Fibroblast of the aortic adventitia (primary cell): ENCODE results near the gene GPATCH4. TPM values are rescaled to one million over a fixed set of nuclear protein-coding genes. Genes with fewer than 3 reads are reported as not detected.

Experiments
- DNase-seq: peaks from one replicate; pipeline ENCODE4 v3.0.0-alpha.2; 2010; ENCODE audit warnings: low read depth
- H3K4me3 ChIP-seq: 2 replicates; pipeline ENCODE4 v1.5.1; 2011; ENCODE audit warnings: low read depth, mild to moderate bottlenecking, control low read depth, low read length, moderate library complexity
- total RNA-seq: library from RNA; depleted of rRNA; stranded (reverse); fragments of >200 nt; gene quantifications from 2 replicates; pipeline ENCODE4 v1.2.3, GENCODE V29; 2012; ENCODE audit warnings: low replicate concordance
- TF ChIP-seq, protein P1 (sequence below): IDR thresholded peaks from 2 replicates; pipeline ENCODE4 v1.5.1; 2011; ENCODE audit warnings: mild to moderate bottlenecking, low read length, control low read depth, inconsistent platforms; ENCODE audit not compliant: insufficient read depth

The GPATCH4 gene
- total RNA-seq, 1 donor: 18.9 TPM

DNA sequence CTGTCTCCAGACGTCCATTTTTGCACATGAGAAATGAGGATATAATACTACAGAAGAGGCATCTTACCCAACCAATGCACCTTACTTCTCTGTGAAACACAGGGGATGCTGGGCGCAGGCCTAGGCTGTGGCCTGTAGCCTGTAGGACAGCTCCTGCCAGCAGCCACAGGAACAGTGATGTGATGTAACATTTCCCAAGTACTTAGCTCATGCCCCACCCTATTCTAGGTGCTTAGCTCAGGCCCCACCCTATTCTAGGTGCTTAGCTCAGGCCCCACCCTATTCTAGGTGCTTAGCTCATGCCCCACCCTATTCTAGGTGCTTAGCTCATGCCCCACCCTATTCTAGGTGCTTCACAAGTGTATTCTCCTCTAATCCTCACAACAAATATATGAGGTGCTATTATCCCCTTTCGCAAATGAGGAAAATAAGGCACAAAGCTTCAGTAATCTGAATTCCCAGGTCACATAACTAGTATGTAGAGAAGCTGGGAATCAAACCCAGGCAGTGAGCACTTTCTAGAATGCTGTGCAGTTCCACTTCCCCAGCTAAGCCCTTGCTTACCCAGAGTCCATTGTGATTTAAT lies 14.3 kb downstream of the GPATCH4 start:
- H3K4me3 ChIP-seq: no peak overlapping the region
- no peak for DNase-seq
- TF ChIP-seq, protein P1, sequence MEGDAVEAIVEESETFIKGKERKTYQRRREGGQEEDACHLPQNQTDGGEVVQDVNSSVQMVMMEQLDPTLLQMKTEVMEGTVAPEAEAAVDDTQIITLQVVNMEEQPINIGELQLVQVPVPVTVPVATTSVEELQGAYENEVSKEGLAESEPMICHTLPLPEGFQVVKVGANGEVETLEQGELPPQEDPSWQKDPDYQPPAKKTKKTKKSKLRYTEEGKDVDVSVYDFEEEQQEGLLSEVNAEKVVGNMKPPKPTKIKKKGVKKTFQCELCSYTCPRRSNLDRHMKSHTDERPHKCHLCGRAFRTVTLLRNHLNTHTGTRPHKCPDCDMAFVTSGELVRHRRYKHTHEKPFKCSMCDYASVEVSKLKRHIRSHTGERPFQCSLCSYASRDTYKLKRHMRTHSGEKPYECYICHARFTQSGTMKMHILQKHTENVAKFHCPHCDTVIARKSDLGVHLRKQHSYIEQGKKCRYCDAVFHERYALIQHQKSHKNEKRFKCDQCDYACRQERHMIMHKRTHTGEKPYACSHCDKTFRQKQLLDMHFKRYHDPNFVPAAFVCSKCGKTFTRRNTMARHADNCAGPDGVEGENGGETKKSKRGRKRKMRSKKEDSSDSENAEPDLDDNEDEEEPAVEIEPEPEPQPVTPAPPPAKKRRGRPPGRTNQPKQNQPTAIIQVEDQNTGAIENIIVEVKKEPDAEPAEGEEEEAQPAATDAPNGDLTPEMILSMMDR: no peak

DNA sequence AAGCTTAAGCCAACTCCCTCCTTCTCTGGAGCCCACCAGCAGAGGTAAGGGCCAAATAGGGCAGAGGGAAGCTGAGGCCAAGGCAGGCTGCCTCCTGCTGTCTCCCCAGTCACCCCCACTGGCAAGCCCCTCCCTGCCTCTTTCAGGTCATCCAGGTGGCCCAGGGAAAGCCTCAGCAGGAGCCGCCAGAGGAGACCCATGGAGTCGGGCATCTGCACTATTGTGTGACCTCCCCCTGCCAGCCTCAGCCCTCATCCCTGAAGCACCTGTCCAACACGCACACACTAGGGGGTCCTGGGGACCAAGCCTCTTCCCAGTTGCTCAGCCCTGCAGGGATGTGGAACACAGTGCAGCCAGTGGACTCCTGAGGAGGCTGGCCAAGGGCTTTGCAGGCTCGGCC lies 15.0 kb downstream of the GPATCH4 start:
- no peak for DNase-seq
- H3K4me3 ChIP-seq: no peak overlapping the region
- TF ChIP-seq, protein P1: no peak

DNA sequence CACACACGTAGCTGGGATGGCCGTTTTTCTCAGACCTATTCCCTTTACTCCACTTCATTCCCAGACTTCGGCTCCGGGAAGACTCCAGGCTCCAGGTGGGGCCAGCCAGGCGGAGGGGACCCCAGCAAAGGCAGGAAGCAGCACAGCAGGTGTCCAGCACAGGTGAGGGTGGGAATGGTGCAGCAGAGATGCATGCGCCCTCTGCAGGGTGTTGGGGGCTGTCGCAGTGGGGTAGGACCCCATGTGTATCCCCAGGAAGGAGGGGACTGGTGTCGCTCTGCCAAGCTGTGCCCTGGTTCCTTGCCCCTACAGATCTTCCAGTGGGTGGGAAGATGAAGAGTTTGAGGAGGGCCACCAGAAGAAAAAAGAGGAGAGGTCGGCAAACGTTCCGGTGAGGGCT lies 16.5 kb downstream of the GPATCH4 start:
- no peak for DNase-seq
- no peak overlapping the region for H3K4me3 ChIP-seq
- TF ChIP-seq, protein P1: no peak

DNA sequence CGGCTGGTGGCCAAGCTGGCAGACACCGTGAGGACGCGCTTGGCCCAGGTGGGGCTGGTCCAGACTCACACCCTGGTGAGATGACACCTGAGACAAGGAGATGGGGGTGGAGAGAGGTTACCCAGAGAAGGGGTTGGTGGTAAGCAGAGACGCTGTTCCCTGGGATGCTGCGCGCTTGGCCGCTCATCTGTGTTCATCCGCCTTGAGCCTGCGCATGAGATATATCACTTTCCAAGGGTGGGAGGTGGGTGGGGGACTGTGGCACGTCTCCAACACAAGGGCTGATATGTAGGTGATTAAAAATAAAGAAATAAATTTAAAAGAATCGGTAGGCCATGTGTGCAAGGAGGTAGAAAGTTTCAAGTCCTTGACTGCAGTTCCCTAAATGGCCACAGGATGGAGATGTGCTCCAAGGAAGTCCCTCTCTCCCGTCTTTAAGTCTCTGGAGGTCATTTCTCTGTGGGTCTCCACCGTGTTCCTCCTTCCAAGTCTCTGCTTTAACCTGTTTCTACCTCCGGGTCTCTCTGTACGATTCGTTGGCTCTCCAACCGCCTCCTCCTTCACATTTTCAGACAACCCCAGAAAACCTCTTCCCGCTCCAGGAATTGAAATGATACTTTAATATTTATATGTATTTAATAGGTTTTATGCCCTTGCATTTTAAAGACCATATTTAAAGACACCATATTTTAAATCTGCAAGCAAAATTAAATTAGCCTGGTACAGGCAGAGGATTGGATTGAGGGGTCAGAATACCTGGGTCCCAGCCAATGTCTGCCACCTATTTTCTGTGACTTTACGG lies 17.3 kb downstream of the GPATCH4 start:
- no peak overlapping the region for H3K4me3 ChIP-seq
- peak; percentile 92 for DNase-seq
- TF ChIP-seq, protein P1: peak; percentile 96

DNA sequence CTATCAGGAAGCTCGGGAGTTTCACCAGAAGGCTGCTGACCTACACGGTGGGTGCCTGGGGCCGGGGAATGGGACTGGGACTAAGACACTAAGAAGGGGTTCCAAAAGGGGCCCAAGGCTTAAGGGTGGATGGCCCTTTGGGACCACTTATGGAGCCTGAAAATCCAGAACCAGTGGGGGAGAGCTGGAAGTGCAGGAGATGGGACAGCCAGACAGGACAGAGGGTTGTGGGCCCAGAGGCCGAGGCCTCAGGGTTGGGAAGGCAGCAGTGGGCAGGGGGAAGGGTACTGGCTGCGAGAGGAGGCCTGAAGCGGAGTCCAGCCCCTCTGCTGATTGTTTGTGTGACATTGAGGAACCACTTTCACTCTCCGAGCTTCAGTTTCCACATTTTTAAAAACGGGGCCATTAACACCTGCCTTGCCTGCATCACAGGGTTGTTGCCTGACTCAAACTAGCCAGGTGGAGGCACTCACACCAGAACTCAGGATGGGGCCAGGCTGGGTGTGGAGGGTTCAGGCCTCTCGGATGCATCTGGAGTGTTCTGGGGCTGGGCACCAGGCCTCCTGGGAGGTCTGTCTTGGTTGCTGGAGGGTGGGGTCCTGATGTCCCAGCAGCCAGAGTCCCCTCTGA lies 18.8 kb downstream of the GPATCH4 start:
- DNase-seq: no peak
- no peak overlapping the region for H3K4me3 ChIP-seq
- TF ChIP-seq, protein P1: no peak

DNA sequence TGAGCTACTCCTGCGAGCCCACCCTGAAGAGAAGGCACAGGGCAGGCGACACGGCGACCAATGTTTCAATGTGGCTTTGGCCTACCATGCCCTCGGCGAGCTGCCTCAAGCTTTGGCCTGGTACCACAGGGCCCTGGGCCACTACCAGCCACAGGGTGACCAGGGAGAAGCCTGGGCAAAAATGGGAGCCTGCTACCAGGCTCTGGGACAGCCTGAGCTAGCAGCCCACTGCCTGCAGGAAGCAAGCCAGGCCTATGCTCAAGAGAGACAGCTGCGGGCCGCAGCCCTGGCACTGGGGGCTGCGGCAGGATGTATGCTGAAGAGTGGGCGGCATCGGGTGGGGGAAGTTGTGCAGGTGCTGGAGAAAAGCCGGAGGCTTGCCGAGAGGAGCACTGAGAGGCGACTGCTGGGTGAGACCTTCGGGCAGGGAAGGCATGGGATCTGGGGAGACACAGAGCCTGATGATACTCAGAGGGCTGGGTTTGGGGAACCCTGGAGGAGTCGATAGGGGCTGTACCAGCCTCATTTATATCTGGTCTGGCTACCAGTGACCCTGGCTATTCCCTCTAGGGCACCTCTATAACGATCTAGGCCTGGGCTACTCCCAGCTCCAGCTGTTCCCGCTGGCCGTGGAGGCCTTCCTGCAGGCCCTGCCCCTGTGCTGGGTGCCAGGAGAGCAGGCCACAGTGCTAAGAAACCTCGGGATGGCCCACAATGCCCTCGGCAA lies 19.5 kb downstream of the GPATCH4 start:
- no peak overlapping the region for H3K4me3 ChIP-seq
- TF ChIP-seq, protein P1: no peak

More for the DNA sequence above, 19.5 kb downstream of the GPATCH4 start:
- DNase-seq: no peak
